CD4-positive, CD25-positive, alpha-beta regulatory T cell (primary cell): ENCODE data around the gene SNAPC4. TPM values are rescaled to one million over a fixed set of nuclear protein-coding genes. Genes with fewer than 3 reads are reported as not detected.

ENCODE experiments used
- ATAC-seq, 2 donors: fragments of 150-1000 bp; cut with Tn5 transposase; one replicate each; pipeline ENCODE4 v1.10.0; 2021; ENCODE audit warnings: low read depth in 2 of 2, moderate number of reproducible peaks in 2 of 2, moderate library complexity in 1 of 2
- DNase-seq, 3 donors: peaks; one replicate each; pipeline versions ENCODE4 v3.0.0 to v3.0.0-alpha.2; 2012 to 2022; ENCODE audit warnings: mixed read lengths in 1 of 3
- H3K27ac ChIP-seq: one replicate; pipeline ENCODE4 v1.7.0; 2013; ENCODE audit warnings: mild to moderate bottlenecking, low read length; ENCODE audit not compliant: insufficient read depth, poor library complexity, severe bottlenecking
- H3K27me3 ChIP-seq: one replicate; pipeline ENCODE4 v1.7.0; 2013; ENCODE audit warnings: low read length; ENCODE audit not compliant: control insufficient read depth, insufficient read depth
- H3K36me3 ChIP-seq: one replicate; pipeline ENCODE4 v1.7.0; 2013; ENCODE audit warnings: mild to moderate bottlenecking, low read length, moderate library complexity; ENCODE audit not compliant: control insufficient read depth, insufficient read depth
- H3K4me1 ChIP-seq: 2 replicates; pipeline ENCODE4 v1.7.0; 2013; ENCODE audit warnings: mild to moderate bottlenecking, low read length; ENCODE audit not compliant: insufficient read depth, control insufficient read depth, poor library complexity, severe bottlenecking
- H3K4me3 ChIP-seq: one replicate; pipeline ENCODE4 v1.7.0; 2013; ENCODE audit warnings: low read depth, mild to moderate bottlenecking, low read length, moderate library complexity
- H3K9me3 ChIP-seq, 2 experiments: 1 replicate in 1 of 2; 2 replicates in 1 of 2; pipeline ENCODE4 v1.7.0; 2013; ENCODE audit warnings: low read length in 2 of 2, mild to moderate bottlenecking in 1 of 2, moderate library complexity in 1 of 2; ENCODE audit not compliant: control insufficient read depth in 2 of 2
- H3K27ac Mint-ChIP-seq, 3 donors: one replicate each; pipeline ENCODE4 v1.8.0; 2020 to 2022; ENCODE audit warnings: mild to moderate bottlenecking in 3 of 3, mixed read lengths in 3 of 3, moderate library complexity in 2 of 3
- H3K27me3 Mint-ChIP-seq: one replicate; pipeline ENCODE4 v1.8.0; 2022; ENCODE audit warnings: mild to moderate bottlenecking, mixed read lengths
- H3K36me3 Mint-ChIP-seq: one replicate; pipeline ENCODE4 v1.8.0; 2020; ENCODE audit warnings: mixed read lengths
- H3K4me1 Mint-ChIP-seq, 4 donors: one replicate each; pipeline ENCODE4 v1.8.0; 2020 to 2022; ENCODE audit warnings: mixed read lengths in 4 of 4, mild to moderate bottlenecking in 1 of 4
- H3K4me3 Mint-ChIP-seq, 4 donors: one replicate each; pipeline ENCODE4 v1.8.0; 2020 to 2022; ENCODE audit warnings: mild to moderate bottlenecking in 4 of 4, mixed read lengths in 4 of 4, moderate library complexity in 3 of 4
- H3K9me3 Mint-ChIP-seq, 7 donors: one replicate each; pipeline ENCODE4 v1.8.0; 2020 to 2022; ENCODE audit warnings: mixed read lengths in 7 of 7, mild to moderate bottlenecking in 3 of 7, moderate library complexity in 2 of 7
- polyA plus RNA-seq, 4 donors: library from polyadenylated mRNA; unstranded; fragments of 300-500 nt; fragmentation: Illumina TruSeq; gene quantifications; one replicate each; pipeline ENCODE4 v1.2.3, GENCODE V29; 2021
- total RNA-seq: library from RNA; stranded (reverse); gene quantifications from one replicate; pipeline ENCODE4 v1.2.3, GENCODE V29; 2022

SNAPC4 gene
- total and polyA plus RNA-seq, 5 donors from 2014 or later: 0.40 to 13.3 (median 1.1) TPM

- ATAC-seq: no peak
- Mint-ChIP-seq H3K9me3 (no peaks in the 10 kb centered on the region), H3K4me1 (peaks cover 0 to 25% (median 10%) of the 10 kb centered on the region in 4 donors), H3K27me3 (no peaks in the 10 kb centered on the region), H3K4me3 (peak overlapping the region in 1 of 4 donors; percentile 32), H3K36me3 (peaks cover 7% of the 10 kb centered on the region), H3K27ac (no peak overlapping the region)
- Histone ChIP-seq H3K36me3 (peaks cover 46% of the 10 kb centered on the region), H3K4me1 (peaks cover 20% of the 10 kb centered on the region), H3K27me3 (no peaks in the 10 kb centered on the region), H3K27ac (no peak overlapping the region), H3K4me3 (no peak overlapping the region), H3K9me3 (no peaks in the 10 kb centered on the region)
- no peak for DNase-seq
Measured at GRCh38 chr9:136396219-136396515, 3.8 kb downstream of the SNAPC4 start.

DNA sequence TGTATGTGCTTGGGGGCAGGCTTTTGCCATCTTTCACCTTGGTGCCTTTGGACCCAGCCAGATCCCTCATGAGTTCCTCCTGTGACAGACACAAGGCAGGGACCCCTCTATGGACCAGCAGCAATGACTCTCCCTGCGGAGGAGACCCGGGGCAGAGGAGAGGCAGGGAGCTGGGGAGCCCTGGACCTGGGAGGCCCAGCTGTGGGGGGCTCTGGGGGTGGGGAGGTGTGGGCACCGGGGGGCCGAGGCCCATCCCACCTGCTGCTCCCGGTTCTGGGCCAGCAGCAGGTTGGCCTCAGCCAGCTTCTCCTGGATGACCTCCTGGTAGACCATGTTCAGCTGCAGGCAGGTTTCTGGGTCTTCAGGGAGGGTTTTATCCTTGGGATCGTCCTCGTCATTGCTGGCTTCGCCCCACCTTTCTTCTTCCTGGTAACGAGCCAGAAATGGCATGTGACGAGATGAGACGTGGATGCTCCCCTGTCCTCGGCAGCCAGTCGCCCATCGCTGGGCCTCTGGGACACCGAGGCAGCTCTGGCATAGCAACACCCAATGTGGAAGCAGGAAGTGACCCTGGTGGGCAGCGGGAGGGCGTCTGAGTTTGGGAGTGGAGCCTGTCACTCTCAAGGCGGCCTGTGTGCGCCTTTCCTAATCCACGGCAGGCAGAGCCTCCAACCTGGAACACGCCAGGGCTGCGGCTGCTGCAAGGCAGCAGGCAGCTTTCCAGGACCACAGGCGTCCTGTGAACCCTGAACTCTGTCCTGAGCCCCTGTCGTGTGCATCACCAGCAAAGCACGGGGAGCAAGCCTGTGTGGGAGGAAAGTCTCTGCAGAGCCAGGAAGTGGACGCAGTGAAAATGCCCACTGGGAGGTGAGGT lies 4.4 kb downstream of the SNAPC4 start:
- Mint-ChIP-seq H3K36me3 (peaks cover 9% of the 10 kb centered on the region), H3K4me1 (peaks cover 0 to 24% (median 10%) of the 10 kb centered on the region in 4 donors), H3K9me3 (no peaks in the 10 kb centered on the region), H3K4me3 (peak overlapping the region in 2 of 4 donors; percentile 32 to 57), H3K27me3 (no peaks in the 10 kb centered on the region), H3K27ac (peak overlapping the region in 1 of 3 donors; percentile 52)
- no peak for DNase-seq
- peaks cover 18% of the 10 kb centered on the region for H3K4me1 ChIP-seq
- peaks cover 48% of the 10 kb centered on the region for H3K36me3 ChIP-seq
- H3K9me3 ChIP-seq: no peaks in the 10 kb centered on the region
- ATAC-seq: no peak
- no peak overlapping the region for H3K27ac ChIP-seq
- no peak overlapping the region for H3K4me3 ChIP-seq
- H3K27me3 ChIP-seq: no peaks in the 10 kb centered on the region

GRCh38 chr9:136395020-136395340 lies 5.0 kb downstream of the SNAPC4 start:
- Histone ChIP-seq H3K9me3 (no peaks in the 10 kb centered on the region), H3K4me3 (no peak overlapping the region), H3K27me3 (no peaks in the 10 kb centered on the region), H3K4me1 (peaks cover 13% of the 10 kb centered on the region), H3K36me3 (peaks cover 50% of the 10 kb centered on the region), H3K27ac (no peak overlapping the region)
- ATAC-seq (no peak), DNase-seq (no peak)
- Mint-ChIP-seq H3K27ac (peak overlapping the region in 1 of 3 donors; percentile 52), H3K36me3 (peaks cover 10% of the 10 kb centered on the region), H3K4me1 (peaks cover 0 to 20% (median 10%) of the 10 kb centered on the region in 4 donors), H3K9me3 (no peaks in the 10 kb centered on the region), H3K4me3 (peak overlapping the region in 1 of 4 donors; percentile 57), H3K27me3 (no peaks in the 10 kb centered on the region)

- H3K4me1 Mint-ChIP-seq: peaks cover 0 to 20% (median 10%) of the 10 kb centered on the region in 4 donors
- H3K27ac Mint-ChIP-seq: no peak overlapping the region
- H3K27ac ChIP-seq: no peak overlapping the region
- H3K27me3 ChIP-seq: no peaks in the 10 kb centered on the region
- H3K4me3 ChIP-seq: no peak overlapping the region
- H3K36me3 Mint-ChIP-seq: peaks cover 13% of the 10 kb centered on the region
- DNase-seq (no peak), ATAC-seq (no peak)
- no peaks in the 10 kb centered on the region for H3K9me3 Mint-ChIP-seq
- H3K27me3 Mint-ChIP-seq: no peaks in the 10 kb centered on the region
- H3K9me3 ChIP-seq: no peaks in the 10 kb centered on the region
- H3K36me3 ChIP-seq: peaks cover 53% of the 10 kb centered on the region
- H3K4me3 Mint-ChIP-seq: no peak overlapping the region
- H3K4me1 ChIP-seq: peaks cover 11% of the 10 kb centered on the region
Measured at GRCh38 chr9:136394312-136395019, 5.5 kb downstream of the SNAPC4 start.

GRCh38 chr9:136393531-136393930 lies 6.4 kb downstream of the SNAPC4 start:
- no peak overlapping the region for H3K4me3 ChIP-seq
- DNase-seq: no peak
- H3K27ac ChIP-seq: no peak overlapping the region
- no peaks in the 10 kb centered on the region for H3K27me3 ChIP-seq
- H3K27me3 Mint-ChIP-seq: no peaks in the 10 kb centered on the region
- no peak overlapping the region for H3K27ac Mint-ChIP-seq
- no peak for ATAC-seq
- peaks cover 2% of the 10 kb centered on the region for H3K4me1 ChIP-seq
- no peaks in the 10 kb centered on the region for H3K9me3 Mint-ChIP-seq
- H3K9me3 ChIP-seq: no peaks in the 10 kb centered on the region
- peaks cover 0 to 11% (median 2%) of the 10 kb centered on the region in 4 donors for H3K4me1 Mint-ChIP-seq
- H3K4me3 Mint-ChIP-seq: no peak overlapping the region
- H3K36me3 Mint-ChIP-seq: peaks cover 14% of the 10 kb centered on the region
- peaks cover 56% of the 10 kb centered on the region for H3K36me3 ChIP-seq

- Mint-ChIP-seq H3K4me1 (peaks cover 0 to 5% (median 2%) of the 10 kb centered on the region in 4 donors), H3K27me3 (no peaks in the 10 kb centered on the region), H3K4me3 (no peak overlapping the region), H3K36me3 (peaks cover 16% of the 10 kb centered on the region), H3K27ac (no peak overlapping the region), H3K9me3 (no peaks in the 10 kb centered on the region)
- H3K9me3 ChIP-seq: no peaks in the 10 kb centered on the region
- H3K36me3 ChIP-seq: peaks cover 58% of the 10 kb centered on the region
- H3K4me3 ChIP-seq: no peak overlapping the region
- DNase-seq: no peak
- ATAC-seq: no peak
- H3K4me1 ChIP-seq: no peaks in the 10 kb centered on the region
- H3K27me3 ChIP-seq: no peaks in the 10 kb centered on the region
- H3K27ac ChIP-seq: no peak overlapping the region
Measured at GRCh38 chr9:136392538-136393449, 7.2 kb downstream of the SNAPC4 start.

DNA sequence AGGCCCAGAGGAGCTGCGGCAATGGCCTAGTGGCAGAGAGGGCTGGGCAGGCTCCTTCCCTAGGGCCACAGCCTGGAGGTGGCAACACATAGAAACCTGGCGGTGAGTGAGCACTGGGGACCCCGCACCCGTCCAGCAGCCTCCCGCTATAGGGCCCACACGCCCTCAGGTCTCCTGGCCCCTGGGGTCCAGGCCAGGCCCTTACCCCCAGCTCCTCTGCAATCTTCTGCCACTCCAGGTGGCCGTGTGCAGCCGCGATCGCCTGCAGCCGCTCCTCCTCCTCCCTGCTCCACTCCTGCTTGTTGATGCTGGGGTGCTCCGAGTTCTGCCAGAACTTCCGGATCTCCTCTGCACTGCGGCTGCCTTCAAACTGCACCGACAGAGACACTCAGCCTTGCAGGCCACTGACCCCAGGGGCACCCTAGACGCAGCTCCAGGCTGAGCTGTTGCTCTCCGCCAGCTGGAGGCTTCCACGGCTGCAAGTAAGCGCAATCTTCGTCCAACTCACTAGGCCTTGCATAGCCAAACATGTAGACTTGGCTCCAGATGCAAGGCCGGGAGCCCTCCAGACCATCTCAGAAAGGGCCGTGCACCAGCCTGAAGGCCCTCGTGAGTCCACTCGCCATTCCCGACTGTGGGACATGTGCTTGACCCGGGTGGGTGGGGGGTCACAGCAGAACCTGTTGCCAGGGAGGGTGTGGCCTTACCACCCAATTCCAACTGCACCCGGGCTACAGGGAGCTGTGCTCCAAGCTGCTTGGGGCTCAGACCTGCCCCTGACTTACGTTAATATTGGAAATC lies 8.0 kb downstream of the SNAPC4 start:
- no peaks in the 10 kb centered on the region for H3K9me3 Mint-ChIP-seq
- peaks cover 21% of the 10 kb centered on the region for H3K36me3 Mint-ChIP-seq
- Histone ChIP-seq H3K36me3 (peaks cover 60% of the 10 kb centered on the region), H3K27me3 (no peaks in the 10 kb centered on the region), H3K4me1 (no peaks in the 10 kb centered on the region), H3K27ac (no peak overlapping the region), H3K4me3 (no peak overlapping the region), H3K9me3 (no peaks in the 10 kb centered on the region)
- peak overlapping the region in 1 of 4 donors; percentile 74 for H3K4me3 Mint-ChIP-seq
- no peaks in the 10 kb centered on the region for H3K27me3 Mint-ChIP-seq
- no peak overlapping the region for H3K27ac Mint-ChIP-seq
- peaks cover 0 to 4% (median 2%) of the 10 kb centered on the region in 4 donors for H3K4me1 Mint-ChIP-seq
- ATAC-seq (no peak), DNase-seq (no peak)
